Hepatocyte (in vitro differentiated cells): ENCODE measurements around the gene IL31. TPM values are rescaled to one million over a fixed set of nuclear protein-coding genes. Genes with fewer than 3 reads are reported as not detected.

ENCODE experiments used
- DNase-seq: peaks from one replicate; pipeline ENCODE4 v3.0.0-alpha.2; 2016; ENCODE audit warnings: low spot score
- H2AFZ ChIP-seq: fragments of 200-600 bp; sonication (generic); 2 replicates; pipeline ENCODE4 v1.6.0; 2016; ENCODE audit warnings: antibody characterized with exemption, mild to moderate bottlenecking
- H3K27ac ChIP-seq: fragments of 200-600 bp; sonication (generic); 2 replicates; pipeline ENCODE4 v1.5.1; 2016; ENCODE audit warnings: mild to moderate bottlenecking
- H3K27me3 ChIP-seq: fragments of 200-600 bp; sonication (generic); 2 replicates; pipeline ENCODE4 v1.6.1; 2016
- H3K36me3 ChIP-seq: fragments of 200-600 bp; sonication (generic); replicated peaks from 2 replicates; pipeline ENCODE4 v1.5.1; 2016; ENCODE audit warnings: low read depth; ENCODE audit not compliant: insufficient read depth
- H3K4me1 ChIP-seq: fragments of 200-600 bp; sonication (generic); 2 replicates; pipeline ENCODE4 v1.5.1; 2016; ENCODE audit warnings: mild to moderate bottlenecking, moderate library complexity; ENCODE audit not compliant: insufficient read depth
- H3K4me2 ChIP-seq: fragments of 200-600 bp; sonication (generic); 2 replicates; pipeline ENCODE4 v1.6.0; 2016
- H3K4me3 ChIP-seq: fragments of 200-600 bp; sonication (generic); 2 replicates; pipeline ENCODE4 v1.5.1; 2016; ENCODE audit warnings: mild to moderate bottlenecking
- H3K79me2 ChIP-seq: fragments of 200-600 bp; sonication (generic); 2 replicates; pipeline ENCODE4 v1.6.0; 2017; ENCODE audit warnings: mild to moderate bottlenecking
- H3K9me2 ChIP-seq: fragments of 200-600 bp; sonication (generic); replicated peaks from 2 replicates; pipeline ENCODE4 v1.6.0; 2017; ENCODE audit warnings: mild to moderate bottlenecking; ENCODE audit not compliant: insufficient read depth
- H3K9me3 ChIP-seq: fragments of 200-600 bp; sonication (generic); 2 replicates; pipeline ENCODE4 v1.5.1; 2016; ENCODE audit warnings: low read depth, mild to moderate bottlenecking
- H4K20me1 ChIP-seq: fragments of 200-600 bp; sonication (generic); 2 replicates; pipeline ENCODE4 v1.6.0; 2016; ENCODE audit warnings: mild to moderate bottlenecking; ENCODE audit not compliant: insufficient read depth, poor library complexity, severe bottlenecking
- EZH2 ChIP-seq: fragments of 200-600 bp; sonication (generic); IDR thresholded peaks from 2 replicates; pipeline ENCODE4 v1.6.1; 2016; ENCODE audit warnings: antibody characterized with exemption, mild to moderate bottlenecking, borderline replicate concordance
- EZH2phosphoT487 ChIP-seq: fragments of 200-600 bp; sonication (generic); IDR thresholded peaks from one replicate; pipeline ENCODE4 v1.6.1; 2018; ENCODE audit warnings: antibody characterized with exemption, mild to moderate bottlenecking, low read depth, moderate library complexity; ENCODE audit not compliant: unreplicated experiment, severe bottlenecking
- WGBS: methylation state at CpG from one replicate; pipeline ENCODE4 v1.1.6; 2016; ENCODE audit warnings: low lambda C conversion rate; ENCODE audit errors: missing lambda C conversion rate; 5-methylcytosine and 5-hydroxymethylcytosine counted together
- polyA plus RNA-seq: library from polyadenylated mRNA; unstranded; fragments of >200 nt; fragmentation: Nextera tagmentation; extraction: Ambion mirVana; gene quantifications from 2 replicates; pipeline ENCODE4 v1.2.1, GENCODE V29; 2016
- total RNA-seq: library from RNA; depleted of rRNA; stranded (reverse); fragments of >200 nt; gene quantifications from 2 replicates; pipeline ENCODE4 v1.2.3, GENCODE V29; 2014
- TF ChIP-seq, protein P1 (sequence below): fragments of 200-600 bp; sonication (generic); IDR thresholded peaks from 2 replicates; pipeline ENCODE4 v1.5.1; 2016; ENCODE audit warnings: antibody characterized with exemption, mild to moderate bottlenecking; ENCODE audit not compliant: poor library complexity

Gene IL31
- total and polyA plus RNA-seq, 2 experiments from 2014 or later, result not detected

DNA sequence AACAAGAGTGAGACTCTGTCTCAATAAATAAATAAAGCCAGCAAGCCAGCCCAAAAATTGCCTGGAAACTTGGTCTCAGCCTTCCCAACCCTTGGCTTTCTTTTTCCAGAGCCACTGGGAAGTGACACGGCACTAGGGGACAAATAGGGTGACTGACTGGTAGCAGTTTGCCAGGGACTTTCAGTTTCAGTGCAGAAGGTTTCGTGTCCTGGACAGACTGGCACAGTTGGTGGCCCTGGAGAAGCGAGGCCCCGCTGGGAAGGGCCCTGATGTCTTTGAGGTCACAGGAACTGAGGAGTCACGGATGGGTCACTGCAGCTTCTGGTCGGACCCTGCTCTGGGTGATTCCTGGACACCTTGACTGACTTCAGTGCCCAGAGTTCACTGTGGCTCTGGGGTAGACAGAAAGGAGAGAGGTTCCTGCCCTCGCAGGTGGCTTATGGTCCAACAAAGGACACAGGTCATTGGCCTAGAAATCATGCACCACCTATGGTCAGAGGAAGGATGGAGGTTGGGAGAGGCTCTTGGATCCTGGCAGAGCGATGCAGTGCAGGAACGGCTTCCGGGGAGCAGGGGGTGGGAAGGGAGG is 11.6 kb upstream of the IL31 start:
- H4K20me1 ChIP-seq, result no peaks in the 10 kb centered on the region
- peaks cover 3% of the 10 kb centered on the region for H3K4me1 ChIP-seq
- DNase-seq, result no peak
- no peaks in the 10 kb centered on the region for H3K36me3 ChIP-seq
- no peaks in the 10 kb centered on the region for H3K9me2 ChIP-seq
- no peaks in the 10 kb centered on the region for H3K79me2 ChIP-seq
- WGBS, result 98% methylated on average over 10 of the region's 10 CpGs
- H3K27me3 ChIP-seq, result no peaks in the 10 kb centered on the region
- no peak overlapping the region for H3K4me3 ChIP-seq
- no peaks in the 10 kb centered on the region for H3K9me3 ChIP-seq
- TF ChIP-seq EZH2 (no peak), EZH2phosphoT487 (no peak)
- TF ChIP-seq, protein P1, sequence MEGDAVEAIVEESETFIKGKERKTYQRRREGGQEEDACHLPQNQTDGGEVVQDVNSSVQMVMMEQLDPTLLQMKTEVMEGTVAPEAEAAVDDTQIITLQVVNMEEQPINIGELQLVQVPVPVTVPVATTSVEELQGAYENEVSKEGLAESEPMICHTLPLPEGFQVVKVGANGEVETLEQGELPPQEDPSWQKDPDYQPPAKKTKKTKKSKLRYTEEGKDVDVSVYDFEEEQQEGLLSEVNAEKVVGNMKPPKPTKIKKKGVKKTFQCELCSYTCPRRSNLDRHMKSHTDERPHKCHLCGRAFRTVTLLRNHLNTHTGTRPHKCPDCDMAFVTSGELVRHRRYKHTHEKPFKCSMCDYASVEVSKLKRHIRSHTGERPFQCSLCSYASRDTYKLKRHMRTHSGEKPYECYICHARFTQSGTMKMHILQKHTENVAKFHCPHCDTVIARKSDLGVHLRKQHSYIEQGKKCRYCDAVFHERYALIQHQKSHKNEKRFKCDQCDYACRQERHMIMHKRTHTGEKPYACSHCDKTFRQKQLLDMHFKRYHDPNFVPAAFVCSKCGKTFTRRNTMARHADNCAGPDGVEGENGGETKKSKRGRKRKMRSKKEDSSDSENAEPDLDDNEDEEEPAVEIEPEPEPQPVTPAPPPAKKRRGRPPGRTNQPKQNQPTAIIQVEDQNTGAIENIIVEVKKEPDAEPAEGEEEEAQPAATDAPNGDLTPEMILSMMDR, result no peak
- no peak overlapping the region for H3K27ac ChIP-seq
- no peak overlapping the region for H3K4me2 ChIP-seq
- no peak overlapping the region for H2AFZ ChIP-seq

DNA sequence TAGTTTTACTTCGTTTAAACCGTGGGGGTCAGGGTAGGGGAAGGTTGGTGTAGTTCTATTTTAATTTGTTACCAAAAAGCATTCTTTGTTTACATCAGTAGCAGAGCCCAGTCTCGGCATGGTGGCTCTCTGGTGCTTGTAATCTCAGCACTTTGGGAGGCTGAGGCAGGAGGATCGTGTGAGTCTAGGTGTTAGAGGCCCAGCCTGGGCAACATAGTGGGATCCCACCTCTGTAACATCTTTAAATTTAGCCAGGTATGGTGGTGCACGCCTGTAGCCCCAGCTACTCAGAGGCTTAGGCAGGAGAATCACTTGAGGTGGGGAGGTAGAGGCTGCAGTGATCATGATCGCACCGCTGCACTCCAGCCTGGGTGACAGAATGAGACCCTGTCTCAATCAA is 11.1 kb upstream of the IL31 start:
- H3K9me2 ChIP-seq, result no peaks in the 10 kb centered on the region
- H2AFZ ChIP-seq, result no peak overlapping the region
- no peaks in the 10 kb centered on the region for H3K36me3 ChIP-seq
- DNase-seq, result no peak
- H3K4me2 ChIP-seq, result no peak overlapping the region
- 96% methylated on average over 6 of the region's 7 CpGs for WGBS
- peaks cover 3% of the 10 kb centered on the region for H3K4me1 ChIP-seq
- H3K9me3 ChIP-seq, result no peaks in the 10 kb centered on the region
- TF ChIP-seq, protein P1, result no peak
- TF ChIP-seq EZH2phosphoT487, result no peak
- no peak for TF ChIP-seq EZH2
- H3K4me3 ChIP-seq, result no peak overlapping the region
- H3K79me2 ChIP-seq, result no peaks in the 10 kb centered on the region
- H3K27me3 ChIP-seq, result no peaks in the 10 kb centered on the region
- no peaks in the 10 kb centered on the region for H4K20me1 ChIP-seq
- no peak overlapping the region for H3K27ac ChIP-seq

DNA sequence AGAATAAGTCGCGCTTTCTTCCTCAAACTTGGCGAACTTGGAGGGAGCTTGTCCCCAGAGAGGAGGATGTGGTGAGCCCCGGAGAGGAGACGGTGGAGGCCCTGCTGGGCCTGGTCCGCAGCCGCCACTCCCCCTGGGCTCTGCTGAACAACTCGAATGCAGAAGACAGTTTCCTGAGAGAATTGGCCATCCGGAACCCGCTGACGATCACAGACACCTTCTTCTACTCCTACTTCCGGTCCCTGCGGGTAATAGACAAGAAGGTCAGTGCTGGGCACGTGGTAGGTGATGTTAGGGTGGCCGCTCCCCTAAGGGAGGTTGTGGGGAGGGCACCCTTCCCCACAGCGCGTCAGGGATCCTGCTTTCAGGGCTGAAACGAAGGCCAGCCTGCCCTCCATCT is 10.5 kb upstream of the IL31 start:
- Histone ChIP-seq H3K4me2 (no peak overlapping the region), H2AFZ (no peak overlapping the region), H3K4me3 (no peak overlapping the region), H3K27ac (no peak overlapping the region), H3K4me1 (peaks cover 3% of the 10 kb centered on the region), H4K20me1 (no peaks in the 10 kb centered on the region), H3K36me3 (no peaks in the 10 kb centered on the region), H3K9me2 (no peaks in the 10 kb centered on the region), H3K9me3 (no peaks in the 10 kb centered on the region), H3K79me2 (no peaks in the 10 kb centered on the region), H3K27me3 (no peaks in the 10 kb centered on the region)
- WGBS, result 96% methylated on average over 18 of the region's 18 CpGs
- TF ChIP-seq, protein P1, result no peak
- TF ChIP-seq EZH2phosphoT487, result no peak
- no peak for TF ChIP-seq EZH2
- no peak for DNase-seq

DNA sequence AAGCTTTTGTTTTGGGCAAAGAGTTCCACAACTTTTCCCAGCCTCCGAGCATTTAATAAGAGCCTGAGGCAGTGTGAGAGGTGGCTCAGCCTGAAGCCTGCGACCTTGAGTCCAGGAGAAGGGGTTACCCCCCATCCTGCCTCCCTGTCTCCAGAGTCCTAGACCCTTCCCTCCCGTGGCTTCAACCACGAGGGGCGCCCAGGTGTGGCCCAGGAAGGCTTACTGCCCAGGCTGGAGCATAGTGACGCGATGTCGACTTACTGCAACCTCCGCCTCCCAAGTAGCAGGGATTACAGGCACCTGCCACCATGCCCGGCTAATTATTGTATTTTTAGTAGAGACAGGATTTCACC is 9.5 kb upstream of the IL31 start:
- no peaks in the 10 kb centered on the region for H3K79me2 ChIP-seq
- WGBS, result 75% methylated on average over 9 of the region's 10 CpGs
- H4K20me1 ChIP-seq, result no peaks in the 10 kb centered on the region
- TF ChIP-seq, protein P1, result no peak
- TF ChIP-seq EZH2 (no peak), EZH2phosphoT487 (no peak)
- H3K27me3 ChIP-seq, result no peaks in the 10 kb centered on the region
- H3K27ac ChIP-seq, result no peak overlapping the region
- no peaks in the 10 kb centered on the region for H3K9me3 ChIP-seq
- H3K4me1 ChIP-seq, result peaks cover 3% of the 10 kb centered on the region
- no peaks in the 10 kb centered on the region for H3K9me2 ChIP-seq
- DNase-seq, result no peak
- no peak overlapping the region for H3K4me3 ChIP-seq
- H3K4me2 ChIP-seq, result peak overlapping the region; percentile 87
- no peaks in the 10 kb centered on the region for H3K36me3 ChIP-seq
- H2AFZ ChIP-seq, result peak overlapping the region; percentile 67
